Choroid plexus epithelial cell (primary cell): ENCODE results near the gene DDX5.

Experiments
- DNase-seq: peaks from one replicate; pipeline ENCODE4 v3.0.0-alpha.2; 2010; ENCODE audit warnings: low read depth
- H3K4me3 ChIP-seq: 2 replicates; pipeline ENCODE4 v1.5.1; 2011; ENCODE audit warnings: low read depth, mild to moderate bottlenecking, control low read depth, low read length, moderate library complexity
- TF ChIP-seq, protein P1 (sequence below): conservative IDR thresholded peaks from 2 replicates; pipeline ENCODE4 v1.5.1; 2011; ENCODE audit warnings: low read depth, mild to moderate bottlenecking, control low read depth, inconsistent platforms, low read length, moderate library complexity

The DDX5 gene

DNA sequence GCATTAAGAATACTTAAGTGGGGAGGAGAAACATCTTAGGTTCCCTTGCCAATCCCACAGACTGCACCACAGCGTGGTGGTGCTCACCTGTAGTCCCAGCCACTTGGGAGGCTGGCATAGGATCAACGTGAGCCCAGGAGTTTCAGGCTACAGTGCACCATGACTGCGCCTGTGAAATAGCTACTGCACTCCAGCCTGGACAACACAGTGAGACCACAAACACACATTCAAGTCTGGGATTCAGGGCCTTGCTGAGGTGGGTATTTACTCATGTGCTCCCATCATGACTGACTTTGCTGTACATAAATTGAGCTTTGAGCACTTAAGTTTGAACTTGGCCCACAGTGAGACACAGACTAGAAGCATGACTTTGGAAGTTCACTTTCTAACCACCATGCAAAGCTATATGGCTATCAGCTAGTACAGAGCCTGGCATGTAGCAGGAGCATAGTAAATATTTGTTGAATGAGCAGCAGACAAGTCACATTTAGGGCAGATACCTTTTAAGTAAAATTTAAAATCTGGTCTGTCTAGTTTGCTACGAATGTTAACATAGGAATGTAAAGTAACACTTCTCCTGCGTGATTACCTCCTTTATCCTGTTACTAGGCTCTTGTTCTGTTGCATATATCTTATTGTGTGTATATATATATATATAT lies 34.2 kb upstream of the DDX5 start:
- TF ChIP-seq, protein P1, sequence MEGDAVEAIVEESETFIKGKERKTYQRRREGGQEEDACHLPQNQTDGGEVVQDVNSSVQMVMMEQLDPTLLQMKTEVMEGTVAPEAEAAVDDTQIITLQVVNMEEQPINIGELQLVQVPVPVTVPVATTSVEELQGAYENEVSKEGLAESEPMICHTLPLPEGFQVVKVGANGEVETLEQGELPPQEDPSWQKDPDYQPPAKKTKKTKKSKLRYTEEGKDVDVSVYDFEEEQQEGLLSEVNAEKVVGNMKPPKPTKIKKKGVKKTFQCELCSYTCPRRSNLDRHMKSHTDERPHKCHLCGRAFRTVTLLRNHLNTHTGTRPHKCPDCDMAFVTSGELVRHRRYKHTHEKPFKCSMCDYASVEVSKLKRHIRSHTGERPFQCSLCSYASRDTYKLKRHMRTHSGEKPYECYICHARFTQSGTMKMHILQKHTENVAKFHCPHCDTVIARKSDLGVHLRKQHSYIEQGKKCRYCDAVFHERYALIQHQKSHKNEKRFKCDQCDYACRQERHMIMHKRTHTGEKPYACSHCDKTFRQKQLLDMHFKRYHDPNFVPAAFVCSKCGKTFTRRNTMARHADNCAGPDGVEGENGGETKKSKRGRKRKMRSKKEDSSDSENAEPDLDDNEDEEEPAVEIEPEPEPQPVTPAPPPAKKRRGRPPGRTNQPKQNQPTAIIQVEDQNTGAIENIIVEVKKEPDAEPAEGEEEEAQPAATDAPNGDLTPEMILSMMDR = no peak
- no peak for DNase-seq

DNA sequence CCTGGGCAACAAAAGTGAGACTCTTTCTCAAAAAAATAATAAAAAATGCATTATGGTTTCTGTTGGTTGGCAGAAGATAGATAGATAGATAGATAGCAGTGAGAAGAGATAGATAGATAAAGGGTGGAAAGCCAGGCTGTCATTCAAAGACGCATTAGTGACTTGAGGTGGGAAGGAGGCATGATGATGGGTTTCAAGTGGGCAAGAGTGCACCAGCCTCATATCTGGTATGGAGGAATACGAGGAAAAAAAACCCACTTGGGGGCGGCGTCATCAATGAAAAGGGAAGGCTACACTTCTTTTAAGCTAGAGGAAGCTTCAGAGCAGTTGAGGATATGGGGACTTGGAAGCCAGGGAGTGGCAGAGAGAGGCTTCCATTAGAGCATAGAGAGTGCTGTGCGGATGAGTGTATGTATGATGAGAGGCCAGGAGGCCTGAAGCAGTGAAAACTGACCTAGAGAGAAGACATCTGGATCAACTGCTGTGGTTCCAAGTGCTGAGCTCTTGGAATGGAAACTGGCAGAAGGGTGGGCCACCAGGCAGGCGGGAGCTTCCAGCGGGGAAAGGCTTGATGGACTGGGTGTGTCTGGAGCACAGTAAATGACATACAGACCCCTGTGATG lies 32.5 kb upstream of the DDX5 start:
- TF ChIP-seq, protein P1 = no peak
- H3K4me3 ChIP-seq = no peak overlapping the region
- DNase-seq = no peak

More for the DNA sequence above, 34.2 kb upstream of the DDX5 start:
- no peak overlapping the region for H3K4me3 ChIP-seq

DNA sequence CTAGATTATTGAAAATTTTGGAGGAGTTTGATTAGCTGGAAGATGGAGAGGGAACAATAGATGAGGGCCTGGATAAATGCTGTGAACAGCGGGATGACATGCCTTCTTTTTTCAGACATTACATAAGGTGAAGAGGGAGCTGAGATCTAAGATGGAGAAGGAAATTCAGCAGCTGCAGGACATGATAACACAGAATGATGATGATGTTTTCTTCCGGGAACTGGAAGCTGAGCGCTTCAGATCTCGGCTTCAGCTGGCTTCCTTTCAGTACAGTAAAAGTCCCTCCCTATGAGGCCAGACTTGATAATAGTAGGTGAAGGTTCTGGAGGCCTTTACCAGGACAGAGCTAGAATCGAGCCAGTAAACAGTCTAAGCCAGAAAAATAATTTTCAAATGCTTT lies 31.4 kb upstream of the DDX5 start:
- TF ChIP-seq, protein P1 = no peak
- no peak for DNase-seq
- no peak overlapping the region for H3K4me3 ChIP-seq

DNA sequence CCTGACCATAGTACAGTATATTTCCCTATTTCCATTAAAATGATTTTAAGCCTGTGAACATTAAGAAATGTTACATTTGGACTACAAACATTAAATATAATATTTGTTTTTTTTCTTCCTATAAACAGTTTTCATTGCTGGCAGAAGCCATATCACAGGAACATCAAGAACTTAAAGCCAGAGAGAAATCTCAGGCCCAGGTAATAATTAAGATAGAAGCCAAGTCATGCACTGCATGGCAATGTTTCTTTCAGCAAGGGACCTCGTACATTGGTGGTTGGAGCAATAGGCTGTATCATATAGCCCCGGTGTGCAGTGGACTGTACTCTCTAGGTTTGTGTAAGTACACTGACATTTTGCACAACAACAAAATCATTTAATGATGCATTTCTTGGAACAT lies 30.8 kb upstream of the DDX5 start:
- DNase-seq = no peak
- H3K4me3 ChIP-seq = no peak overlapping the region
- TF ChIP-seq, protein P1 = no peak

DNA sequence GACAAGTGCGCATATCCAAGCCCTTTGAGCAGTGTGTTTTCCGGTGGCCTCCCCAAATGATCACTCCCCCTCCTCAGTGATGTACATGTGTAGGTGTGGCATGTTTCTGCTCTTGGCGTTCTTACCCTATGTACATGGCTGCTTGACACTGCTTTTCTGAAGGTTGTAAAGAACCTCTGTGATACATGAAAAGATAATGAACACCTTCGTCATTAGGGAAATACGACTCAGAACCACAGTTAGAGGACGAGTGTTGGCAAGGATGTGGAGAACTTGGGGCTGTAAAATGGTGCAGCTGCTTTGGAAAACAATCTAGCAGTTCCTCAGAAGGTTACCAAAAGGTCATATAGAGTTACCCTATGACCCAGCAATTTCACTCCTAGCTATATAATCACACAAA lies 29.3 kb upstream of the DDX5 start:
- TF ChIP-seq, protein P1 = no peak
- DNase-seq = no peak
- no peak overlapping the region for H3K4me3 ChIP-seq

DNA sequence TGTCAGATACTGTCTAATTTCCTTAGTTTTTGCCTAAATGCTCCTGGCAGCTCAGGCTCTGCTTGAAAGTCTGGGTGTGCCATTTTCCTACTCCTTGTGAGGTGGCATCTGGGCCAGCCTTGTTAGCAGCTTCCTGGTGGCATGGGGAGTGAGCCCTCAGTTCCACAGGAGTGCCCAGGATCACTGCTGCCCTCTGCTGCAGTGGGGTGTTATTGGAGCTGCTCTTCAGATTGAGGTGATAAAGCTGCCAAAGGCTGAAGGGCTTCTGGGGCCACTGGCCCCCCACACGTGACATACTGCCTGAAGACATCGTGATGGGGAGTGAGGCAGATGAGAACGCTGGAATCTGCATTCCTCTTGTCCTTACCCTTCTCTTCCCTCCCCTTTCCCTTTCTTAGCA lies 28.1 kb upstream of the DDX5 start:
- no peak for DNase-seq
- TF ChIP-seq, protein P1 = peak; percentile 44

DNA sequence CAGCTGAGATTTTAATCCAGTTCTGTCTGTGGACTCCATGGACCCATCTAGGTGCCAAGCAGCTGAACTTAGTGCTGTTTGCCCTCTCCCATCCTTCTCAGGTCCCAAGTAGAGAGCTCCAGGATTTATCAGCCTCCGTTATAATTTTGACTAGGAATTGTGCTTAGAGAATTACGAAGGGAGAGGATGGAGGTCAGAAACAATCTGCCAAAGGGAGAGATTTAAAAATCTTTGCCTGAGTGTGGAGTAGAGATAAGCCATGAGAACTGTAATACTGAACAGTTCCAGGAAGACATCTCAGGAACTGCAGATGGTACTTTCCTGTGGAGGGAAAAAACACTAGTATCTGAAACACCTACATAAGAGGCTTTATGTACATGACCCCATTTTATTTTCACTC lies 27.7 kb upstream of the DDX5 start:
- no peak overlapping the region for H3K4me3 ChIP-seq
- DNase-seq = no peak
- TF ChIP-seq, protein P1 = no peak

More for the DNA sequence above, 28.1 kb upstream of the DDX5 start:
- H3K4me3 ChIP-seq = no peak overlapping the region
